OCI-LY7 (cell line): ENCODE data around the gene DPY19L3.

Experiments used
- EZH2phosphoT487 ChIP-seq: fragments of 200-600 bp; sonication (generic); IDR thresholded peaks from 2 replicates; pipeline ENCODE4 v1.6.1; 2018; ENCODE audit warnings: low read depth, borderline replicate concordance, mild to moderate bottlenecking, mixed run types, antibody characterized with exemption, low read length, moderate library complexity, mixed read lengths
- TF ChIP-seq, protein P1 (sequence below): fragments of 200-600 bp; sonication (generic); conservative IDR thresholded peaks from 2 replicates; pipeline ENCODE4 v1.5.1; 2014; ENCODE audit warnings: mild to moderate bottlenecking, antibody characterized with exemption, low read length, moderate library complexity, mixed read lengths

DNA sequence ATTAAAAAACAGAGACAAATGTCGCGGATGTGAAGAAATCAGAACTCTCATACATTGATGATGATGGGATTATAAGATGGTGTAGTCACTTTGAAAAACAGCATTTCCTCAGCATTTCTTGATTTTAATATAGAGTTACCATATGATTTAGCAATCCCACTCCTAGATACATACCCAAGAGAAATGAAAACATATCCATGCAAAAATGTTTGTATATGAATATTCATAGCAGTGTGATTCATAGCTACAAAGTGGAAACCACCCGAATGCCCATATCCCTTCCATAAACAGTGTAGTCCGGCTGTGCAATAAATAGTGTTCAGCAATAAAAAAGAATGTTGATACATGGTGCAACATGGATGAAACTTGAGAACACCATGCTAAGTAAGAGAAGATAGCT lies 44.6 kb downstream of the DPY19L3 start:
- TF ChIP-seq, protein P1, sequence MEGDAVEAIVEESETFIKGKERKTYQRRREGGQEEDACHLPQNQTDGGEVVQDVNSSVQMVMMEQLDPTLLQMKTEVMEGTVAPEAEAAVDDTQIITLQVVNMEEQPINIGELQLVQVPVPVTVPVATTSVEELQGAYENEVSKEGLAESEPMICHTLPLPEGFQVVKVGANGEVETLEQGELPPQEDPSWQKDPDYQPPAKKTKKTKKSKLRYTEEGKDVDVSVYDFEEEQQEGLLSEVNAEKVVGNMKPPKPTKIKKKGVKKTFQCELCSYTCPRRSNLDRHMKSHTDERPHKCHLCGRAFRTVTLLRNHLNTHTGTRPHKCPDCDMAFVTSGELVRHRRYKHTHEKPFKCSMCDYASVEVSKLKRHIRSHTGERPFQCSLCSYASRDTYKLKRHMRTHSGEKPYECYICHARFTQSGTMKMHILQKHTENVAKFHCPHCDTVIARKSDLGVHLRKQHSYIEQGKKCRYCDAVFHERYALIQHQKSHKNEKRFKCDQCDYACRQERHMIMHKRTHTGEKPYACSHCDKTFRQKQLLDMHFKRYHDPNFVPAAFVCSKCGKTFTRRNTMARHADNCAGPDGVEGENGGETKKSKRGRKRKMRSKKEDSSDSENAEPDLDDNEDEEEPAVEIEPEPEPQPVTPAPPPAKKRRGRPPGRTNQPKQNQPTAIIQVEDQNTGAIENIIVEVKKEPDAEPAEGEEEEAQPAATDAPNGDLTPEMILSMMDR: no peak
- no peak for TF ChIP-seq EZH2phosphoT487
